Activated T-helper 17 cell treated with anti-CD3 and anti-CD28 coated beads, Interleukin-2, amount 50 U/mL, for 72 hours (primary cell): ENCODE measurements around the gene C12orf75. TPM values are rescaled to one million over a fixed set of nuclear protein-coding genes. Genes with fewer than 3 reads are reported as not detected.
A peak's percentile ranks its signal among the peaks of the same experiment; 100 is the strongest.
"Not testable (repeated sequence)": the region's sequence is repeated elsewhere in the genome, so short reads cannot be mapped to it uniquely, and the experiment has no call there.

Experiments used
- ATAC-seq: fragments of 150-1000 bp; cut with Tn5 transposase; replicated peaks from 2 replicates; pipeline ENCODE4 v1.10.0; 2021; ENCODE audit warnings: mild to moderate bottlenecking, moderate library complexity
- H3K27ac Mint-ChIP-seq: one replicate; pipeline ENCODE4 v1.8.0; 2022; ENCODE audit warnings: mixed read lengths
- H3K27me3 Mint-ChIP-seq: one replicate; pipeline ENCODE4 v1.8.0; 2022; ENCODE audit warnings: mixed read lengths
- H3K36me3 Mint-ChIP-seq: one replicate; pipeline ENCODE4 v1.8.0; 2022; ENCODE audit warnings: low read depth, mild to moderate bottlenecking, mixed read lengths
- H3K4me1 Mint-ChIP-seq: one replicate; pipeline ENCODE4 v1.8.0; 2022; ENCODE audit warnings: mixed read lengths
- H3K4me3 Mint-ChIP-seq: one replicate; pipeline ENCODE4 v1.8.0; 2022; ENCODE audit warnings: mild to moderate bottlenecking, mixed read lengths
- H3K9me3 Mint-ChIP-seq: one replicate; pipeline ENCODE4 v1.8.0; 2022; ENCODE audit warnings: mixed read lengths
- total RNA-seq, 2 donors: library from RNA; stranded (reverse); gene quantifications; one replicate each; pipeline ENCODE4 v1.2.3, GENCODE V29; 2022

Gene C12orf75
- total RNA-seq, 2 donors from 2014 or later = 42.0 to 102 TPM

GRCh38 chr12:105318651-105319483 is 11.6 kb upstream of the C12orf75 start:
- Mint-ChIP-seq H3K27ac (peak overlapping the region; percentile 13), H3K4me1 (peaks cover 12% of the 10 kb centered on the region), H3K4me3 (no peak overlapping the region), H3K9me3 (peaks cover 3% of the 10 kb centered on the region), H3K27me3 (no peaks in the 10 kb centered on the region), H3K36me3 (no peaks in the 10 kb centered on the region)
- ATAC-seq = no peak

DNA sequence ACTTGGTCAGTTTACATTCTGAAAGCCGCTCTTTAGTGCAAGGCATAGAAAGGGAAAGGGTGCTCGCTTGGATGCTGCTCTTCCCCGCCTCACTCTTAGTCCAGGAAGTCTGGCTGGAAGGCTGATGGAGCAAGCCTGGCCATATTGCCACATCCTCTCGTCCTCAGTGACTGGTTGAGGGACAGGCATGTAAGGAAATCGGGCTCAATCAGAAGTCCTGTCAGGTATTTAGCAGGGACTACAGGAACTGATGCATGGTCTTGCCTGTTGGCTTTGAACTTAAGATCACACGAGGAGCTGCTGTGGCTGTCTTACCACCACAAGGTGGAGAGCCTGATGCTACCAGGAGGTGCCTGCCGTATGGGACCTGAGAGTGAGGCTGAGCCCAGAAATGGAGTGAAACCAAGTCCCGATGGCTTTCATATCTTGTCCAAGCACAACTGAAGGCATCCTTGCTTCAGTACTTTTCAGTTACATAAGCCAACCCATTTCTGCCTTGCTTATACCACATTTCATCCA is 10.7 kb upstream of the C12orf75 start:
- H3K27ac Mint-ChIP-seq = peak overlapping the region; percentile 13
- no peaks in the 10 kb centered on the region for H3K9me3 Mint-ChIP-seq
- no peaks in the 10 kb centered on the region for H3K36me3 Mint-ChIP-seq
- no peaks in the 10 kb centered on the region for H3K27me3 Mint-ChIP-seq
- no peak for ATAC-seq
- H3K4me1 Mint-ChIP-seq = peaks cover 12% of the 10 kb centered on the region
- H3K4me3 Mint-ChIP-seq = no peak overlapping the region

GRCh38 chr12:105321125-105321524 is 9.4 kb upstream of the C12orf75 start:
- Mint-ChIP-seq H3K4me1 (peaks cover 4% of the 10 kb centered on the region), H3K36me3 (no peaks in the 10 kb centered on the region), H3K27ac (no peak overlapping the region), H3K4me3 (no peak overlapping the region), H3K9me3 (no peaks in the 10 kb centered on the region), H3K27me3 (no peaks in the 10 kb centered on the region)
- ATAC-seq = peak; percentile 48

DNA sequence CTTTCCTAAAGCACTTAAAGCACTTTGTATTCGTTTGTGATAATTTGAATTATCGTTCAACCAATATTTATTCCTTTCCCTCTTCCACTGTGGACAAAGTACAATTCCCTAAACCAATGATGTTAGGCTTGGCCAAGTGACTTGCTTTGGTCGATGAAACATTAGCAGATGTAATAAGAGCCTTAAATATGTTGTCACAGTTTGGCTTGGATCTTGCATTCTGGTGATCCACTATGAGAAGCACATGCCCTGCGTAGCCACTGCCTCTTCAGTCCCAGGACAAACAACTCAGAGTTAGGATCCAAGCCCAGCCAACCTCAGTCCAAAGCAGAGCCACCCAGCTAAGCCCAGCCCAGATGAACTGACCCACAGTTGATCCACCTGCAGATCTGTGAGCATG is 8.4 kb upstream of the C12orf75 start:
- Mint-ChIP-seq H3K9me3 (no peaks in the 10 kb centered on the region), H3K4me1 (peaks cover 10% of the 10 kb centered on the region), H3K27me3 (no peaks in the 10 kb centered on the region), H3K36me3 (no peaks in the 10 kb centered on the region), H3K4me3 (no peak overlapping the region), H3K27ac (no peak overlapping the region)
- ATAC-seq = no peak

DNA sequence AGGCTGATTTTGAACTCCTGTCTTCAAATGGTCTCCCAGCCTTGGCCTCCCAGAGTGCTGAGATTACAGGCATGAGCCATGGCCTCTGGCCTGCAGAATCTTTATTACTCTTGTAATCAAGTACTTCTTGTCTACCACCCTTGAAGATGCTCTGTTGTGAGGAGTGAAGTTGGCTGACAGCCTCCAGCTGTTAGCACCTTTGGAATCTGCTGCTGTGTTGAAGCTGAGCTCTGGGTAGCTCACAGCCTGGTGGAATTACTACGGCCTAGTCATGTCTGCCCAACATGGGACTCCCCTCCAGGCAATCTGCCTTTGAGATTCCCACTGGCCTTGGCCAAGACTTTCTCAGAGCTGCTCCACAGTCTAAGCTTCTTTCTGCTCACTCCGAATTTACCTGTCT is 5.8 kb upstream of the C12orf75 start:
- no peaks in the 10 kb centered on the region for H3K36me3 Mint-ChIP-seq
- ATAC-seq = no peak
- H3K27ac Mint-ChIP-seq = no peak overlapping the region
- H3K4me3 Mint-ChIP-seq = no peak overlapping the region
- H3K27me3 Mint-ChIP-seq = no peaks in the 10 kb centered on the region
- peaks cover 13% of the 10 kb centered on the region for H3K4me1 Mint-ChIP-seq
- H3K9me3 Mint-ChIP-seq = no peaks in the 10 kb centered on the region

GRCh38 chr12:105325117-105325516 is 5.4 kb upstream of the C12orf75 start:
- Mint-ChIP-seq H3K27me3 (no peaks in the 10 kb centered on the region), H3K9me3 (no peaks in the 10 kb centered on the region), H3K4me1 (peaks cover 16% of the 10 kb centered on the region), H3K4me3 (no peak overlapping the region), H3K36me3 (no peaks in the 10 kb centered on the region), H3K27ac (no peak overlapping the region)
- no peak for ATAC-seq

DNA sequence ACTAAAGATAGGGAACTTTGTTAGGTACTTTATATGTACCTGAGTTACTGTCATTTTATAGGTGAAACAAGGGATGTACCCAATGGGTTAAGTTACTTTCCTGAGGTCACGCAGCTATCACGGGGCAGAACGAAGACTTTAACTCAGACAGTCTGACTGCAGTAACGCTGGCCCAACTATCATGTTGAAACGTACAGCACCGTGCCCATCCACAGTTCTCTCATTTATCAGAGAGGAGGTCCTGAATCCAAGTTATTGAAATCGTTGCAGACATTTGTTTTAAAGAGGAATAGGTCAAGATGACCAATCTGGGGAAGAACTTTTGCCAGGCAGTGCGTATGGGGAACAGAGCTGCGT is 587 bp upstream of the C12orf75 start:
- Mint-ChIP-seq H3K36me3 (no peaks in the 10 kb centered on the region), H3K9me3 (no peaks in the 10 kb centered on the region), H3K4me1 (peaks cover 25% of the 10 kb centered on the region), H3K27me3 (no peaks in the 10 kb centered on the region), H3K27ac (peak overlapping the region; percentile 83), H3K4me3 (peak overlapping the region; percentile 85)
- no peak for ATAC-seq

DNA sequence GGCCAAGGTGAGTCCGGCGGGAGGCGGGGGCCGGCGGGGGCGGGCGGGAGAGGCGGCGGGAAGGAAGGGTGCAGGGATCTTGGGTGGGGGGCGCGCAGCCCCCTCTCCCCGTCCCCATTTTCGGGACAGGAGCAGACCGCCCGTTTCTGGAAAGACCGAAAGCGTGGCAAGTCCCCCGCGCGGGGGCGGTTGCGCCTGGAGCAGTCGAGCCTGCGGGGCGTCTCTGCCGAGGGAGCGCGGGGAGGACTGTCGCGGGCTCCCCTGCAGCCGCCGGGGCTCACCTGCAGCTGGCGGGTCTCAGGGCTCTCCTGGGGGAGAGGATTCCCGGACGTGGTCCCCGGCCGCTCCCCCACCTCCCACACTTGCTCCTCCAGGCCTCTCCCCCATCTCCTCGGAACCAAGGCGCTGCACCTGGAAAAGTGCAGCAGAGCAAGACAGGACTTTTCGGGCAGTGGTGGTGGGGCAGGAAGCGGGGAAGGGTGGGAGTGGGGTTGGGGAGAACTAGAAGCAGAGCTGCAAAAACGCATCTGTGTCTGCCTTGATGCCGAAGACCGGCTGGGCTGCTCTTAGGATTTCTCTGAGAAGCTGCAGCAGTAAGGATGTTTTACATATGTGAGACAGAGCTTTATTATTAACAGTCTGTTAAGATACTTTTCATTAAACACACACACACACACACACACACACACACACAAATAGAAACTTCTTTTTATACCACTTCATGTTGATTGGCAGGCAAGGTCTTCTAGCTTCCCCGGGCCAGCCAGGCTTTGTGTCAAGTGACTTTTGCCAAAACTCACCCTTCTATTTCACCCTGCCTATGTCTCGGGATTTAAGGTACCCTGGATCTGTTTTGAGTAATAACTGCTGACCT is 677 bp downstream of the C12orf75 start:
- Mint-ChIP-seq H3K4me3 (peak overlapping the region; percentile 79), H3K4me1 (peaks cover 32% of the 10 kb centered on the region), H3K9me3 (no peaks in the 10 kb centered on the region), H3K27ac (peak overlapping the region; percentile 77), H3K36me3 (no peaks in the 10 kb centered on the region), H3K27me3 (no peaks in the 10 kb centered on the region)
- ATAC-seq = peak; percentile 10

DNA sequence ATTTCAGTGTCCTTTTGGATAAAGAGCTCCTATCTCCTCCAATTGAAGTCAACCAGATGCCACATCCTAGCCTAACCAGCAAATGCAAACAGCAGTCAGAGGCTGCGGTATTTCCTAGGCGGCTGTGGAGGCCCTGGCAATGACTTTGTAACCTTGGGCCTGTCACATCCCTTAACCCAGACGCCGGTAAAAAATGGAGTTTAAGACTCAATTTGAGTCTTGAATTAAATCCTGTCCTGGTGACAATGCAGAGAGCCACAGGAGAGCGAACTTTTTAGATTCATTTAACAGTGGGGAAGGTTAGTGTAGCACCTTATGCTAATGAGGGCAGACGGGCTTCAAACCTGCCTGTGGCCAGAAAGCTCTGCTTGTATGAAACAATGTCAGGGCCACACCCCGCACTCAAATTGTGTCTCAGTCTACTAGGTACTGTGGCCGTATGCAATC is 1.3 kb downstream of the C12orf75 start:
- peak overlapping the region; percentile 77 for H3K27ac Mint-ChIP-seq
- H3K9me3 Mint-ChIP-seq = no peaks in the 10 kb centered on the region
- H3K27me3 Mint-ChIP-seq = no peaks in the 10 kb centered on the region
- peaks cover 34% of the 10 kb centered on the region for H3K4me1 Mint-ChIP-seq
- peak; percentile 38 for ATAC-seq
- H3K36me3 Mint-ChIP-seq = no peaks in the 10 kb centered on the region
- peak overlapping the region; percentile 79 for H3K4me3 Mint-ChIP-seq

GRCh38 chr12:105332286-105332685 is 1.8 kb downstream of the C12orf75 start:
- Mint-ChIP-seq H3K4me3 (peak overlapping the region; percentile 79), H3K27ac (peak overlapping the region; percentile 77), H3K4me1 (peaks cover 33% of the 10 kb centered on the region)
- not testable (repeated sequence) for H3K9me3 Mint-ChIP-seq, H3K27me3 Mint-ChIP-seq, ATAC-seq, H3K36me3 Mint-ChIP-seq

DNA sequence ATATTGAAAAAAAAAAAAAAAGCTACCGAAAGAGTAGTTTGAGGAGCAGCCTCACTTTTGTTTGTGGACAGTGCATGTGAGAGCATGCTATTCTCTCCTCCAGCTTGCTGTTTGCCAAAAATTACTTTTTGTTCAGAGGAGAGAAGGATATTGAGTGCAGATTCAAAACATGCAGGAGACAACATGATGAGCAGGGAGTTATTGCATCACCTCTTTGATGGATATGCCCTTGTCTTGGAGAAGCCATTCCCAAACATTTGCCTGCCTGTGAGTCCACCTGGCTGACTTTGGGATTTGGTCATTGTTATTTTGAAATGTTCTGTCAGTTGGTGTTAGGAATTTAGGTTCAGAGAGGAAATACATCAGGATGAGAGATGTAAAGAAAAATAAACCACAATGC is 2.4 kb downstream of the C12orf75 start:
- Mint-ChIP-seq H3K4me3 (no peak overlapping the region), H3K27ac (no peak overlapping the region), H3K9me3 (no peaks in the 10 kb centered on the region), H3K36me3 (no peaks in the 10 kb centered on the region), H3K27me3 (no peaks in the 10 kb centered on the region), H3K4me1 (peaks cover 36% of the 10 kb centered on the region)
- no peak for ATAC-seq

DNA sequence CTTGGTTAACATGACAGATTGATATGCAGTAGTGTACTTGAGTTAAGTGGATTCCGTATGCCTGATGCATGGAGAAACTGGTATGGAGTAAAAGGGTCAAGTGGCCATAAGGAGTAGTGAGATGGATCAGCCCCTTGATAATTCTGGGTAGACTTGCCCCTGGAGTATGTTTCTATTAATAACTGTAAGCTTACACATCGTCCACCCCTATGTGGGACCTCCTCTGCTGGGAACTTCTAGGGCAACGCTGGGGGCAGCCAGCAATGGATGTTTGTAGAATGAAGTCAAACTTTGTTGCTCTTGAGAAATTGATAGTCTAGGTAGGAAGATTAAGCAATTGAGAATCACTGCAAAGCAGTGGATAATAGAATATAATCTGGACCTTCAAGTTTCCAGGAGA is 3.5 kb downstream of the C12orf75 start:
- no peak overlapping the region for H3K4me3 Mint-ChIP-seq
- ATAC-seq = no peak
- H3K9me3 Mint-ChIP-seq = no peaks in the 10 kb centered on the region
- H3K4me1 Mint-ChIP-seq = peaks cover 29% of the 10 kb centered on the region
- H3K27ac Mint-ChIP-seq = no peak overlapping the region
- no peaks in the 10 kb centered on the region for H3K27me3 Mint-ChIP-seq
- H3K36me3 Mint-ChIP-seq = no peaks in the 10 kb centered on the region

- Mint-ChIP-seq H3K4me3 (no peak overlapping the region), H3K27me3 (no peaks in the 10 kb centered on the region), H3K9me3 (no peaks in the 10 kb centered on the region), H3K27ac (no peak overlapping the region), H3K36me3 (no peaks in the 10 kb centered on the region), H3K4me1 (peaks cover 29% of the 10 kb centered on the region)
- no peak for ATAC-seq
These were observed 4.1 kb downstream of the C12orf75 start for GRCh38 chr12:105334582-105334981.

DNA sequence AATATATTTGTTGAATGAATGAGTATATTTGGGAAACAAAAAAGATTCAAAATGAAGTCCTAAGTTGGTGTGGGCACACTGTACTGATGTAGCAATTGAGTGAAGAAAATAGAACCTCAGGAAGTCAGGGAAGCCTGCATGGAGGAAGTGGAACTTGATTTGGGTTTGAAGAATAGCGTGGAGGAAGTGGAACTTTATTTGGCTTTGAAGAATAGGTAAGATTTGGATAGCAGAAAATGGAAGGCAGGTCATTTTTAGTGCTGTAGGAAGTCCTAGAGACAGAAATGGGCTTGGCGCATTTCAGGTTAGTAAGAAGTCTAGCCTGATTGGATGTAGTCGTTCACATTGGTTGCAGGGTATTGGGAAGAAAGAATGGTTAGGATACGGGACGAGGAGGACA is 5.4 kb downstream of the C12orf75 start:
- ATAC-seq = no peak
- Mint-ChIP-seq H3K4me3 (no peak overlapping the region), H3K27me3 (no peaks in the 10 kb centered on the region), H3K4me1 (peaks cover 24% of the 10 kb centered on the region), H3K36me3 (peaks cover 7% of the 10 kb centered on the region), H3K9me3 (peaks cover 5% of the 10 kb centered on the region), H3K27ac (no peak overlapping the region)

GRCh38 chr12:105336411-105336810 is 5.9 kb downstream of the C12orf75 start:
- H3K36me3 Mint-ChIP-seq = peaks cover 7% of the 10 kb centered on the region
- peaks cover 5% of the 10 kb centered on the region for H3K9me3 Mint-ChIP-seq
- H3K4me1 Mint-ChIP-seq = peaks cover 24% of the 10 kb centered on the region
- peak overlapping the region; percentile 5 for H3K27ac Mint-ChIP-seq
- H3K4me3 Mint-ChIP-seq = no peak overlapping the region
- no peaks in the 10 kb centered on the region for H3K27me3 Mint-ChIP-seq
- no peak for ATAC-seq
